Frontal cortex (tissue), 4 donors: ENCODE data around the gene CRK. TPM values are rescaled to one million over a fixed set of nuclear protein-coding genes. Genes with fewer than 3 reads are reported as not detected.

Experiments used
- DNase-seq, 2 donors: peaks; one replicate each; pipeline ENCODE4 v3.0.0; 2012; ENCODE audit warnings: low spot score in 2 of 2
- FAIRE-seq: peaks from 2 replicates; lab custom pipeline; 2012; peaks lifted over from hg19 to GRCh38; lab: Jason Lieb, UNC
- total RNA-seq: library from RNA; depleted of rRNA; stranded (reverse); fragments of >200 nt; gene quantifications from one replicate; pipeline ENCODE4 v1.2.3, GENCODE V29; 2014
- donor health status: control.
- donor health status: control.
- donor health status: control.

CRK gene
- total RNA-seq, 1 donor from 2014 or later, result 164 TPM

- FAIRE-seq, result no peak
- DNase-seq, result peak; percentile 93 to 96
Observed at GRCh38 chr17:1487939-1488825, 32.1 kb upstream of the CRK start.

DNA sequence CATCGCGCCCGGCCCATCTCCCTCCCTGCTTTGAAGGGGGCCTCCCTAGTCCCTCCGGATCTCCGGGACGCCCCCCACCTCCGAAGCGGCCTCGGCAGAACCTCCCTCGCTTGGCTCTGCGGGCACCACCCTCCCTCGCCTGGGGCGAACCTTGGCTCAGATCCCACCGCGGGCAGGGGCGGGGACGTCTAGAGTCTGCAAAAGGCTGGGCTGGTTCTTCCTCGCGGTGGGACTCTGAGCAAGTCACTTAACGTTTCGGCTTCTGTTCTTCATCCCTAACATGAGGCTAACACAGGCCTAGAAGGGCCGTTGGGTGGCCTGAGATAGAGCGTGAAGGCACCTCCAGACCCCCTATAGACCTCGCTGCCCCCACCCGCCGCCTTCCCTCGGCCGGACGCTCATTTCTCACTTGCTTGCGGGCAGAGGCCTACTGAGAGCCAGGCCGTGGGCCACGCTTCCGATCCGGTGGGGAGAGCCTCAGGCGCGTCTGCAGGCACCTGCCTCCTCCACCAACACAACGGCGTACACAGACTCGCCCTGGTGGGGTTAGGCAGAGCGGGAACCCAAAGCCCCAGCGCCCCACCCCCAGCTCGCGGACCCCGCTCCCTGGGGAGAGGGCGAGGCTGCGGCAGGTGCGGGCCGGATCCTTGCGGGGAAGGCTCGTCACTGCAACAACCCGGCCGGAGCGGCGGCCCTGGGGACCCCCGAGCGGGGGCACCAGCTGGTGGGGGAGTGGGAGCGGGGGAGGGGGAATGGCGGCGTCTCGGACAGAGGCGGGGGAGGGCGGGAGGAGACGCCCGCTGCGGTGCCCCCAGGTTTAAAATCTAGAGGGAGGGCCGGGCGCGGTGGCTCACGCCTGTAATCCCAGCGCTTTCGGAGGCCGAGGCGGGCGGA is 31.0 kb upstream of the CRK start:
- FAIRE-seq, result no peak

GRCh38 chr17:1485423-1486376 is 29.7 kb upstream of the CRK start:
- no peak for FAIRE-seq
- peak in 1 of 2 donors; percentile 71 for DNase-seq

More for the DNA sequence above, 31.0 kb upstream of the CRK start:
- peak in 1 of 2 donors; percentile 50 for DNase-seq

DNA sequence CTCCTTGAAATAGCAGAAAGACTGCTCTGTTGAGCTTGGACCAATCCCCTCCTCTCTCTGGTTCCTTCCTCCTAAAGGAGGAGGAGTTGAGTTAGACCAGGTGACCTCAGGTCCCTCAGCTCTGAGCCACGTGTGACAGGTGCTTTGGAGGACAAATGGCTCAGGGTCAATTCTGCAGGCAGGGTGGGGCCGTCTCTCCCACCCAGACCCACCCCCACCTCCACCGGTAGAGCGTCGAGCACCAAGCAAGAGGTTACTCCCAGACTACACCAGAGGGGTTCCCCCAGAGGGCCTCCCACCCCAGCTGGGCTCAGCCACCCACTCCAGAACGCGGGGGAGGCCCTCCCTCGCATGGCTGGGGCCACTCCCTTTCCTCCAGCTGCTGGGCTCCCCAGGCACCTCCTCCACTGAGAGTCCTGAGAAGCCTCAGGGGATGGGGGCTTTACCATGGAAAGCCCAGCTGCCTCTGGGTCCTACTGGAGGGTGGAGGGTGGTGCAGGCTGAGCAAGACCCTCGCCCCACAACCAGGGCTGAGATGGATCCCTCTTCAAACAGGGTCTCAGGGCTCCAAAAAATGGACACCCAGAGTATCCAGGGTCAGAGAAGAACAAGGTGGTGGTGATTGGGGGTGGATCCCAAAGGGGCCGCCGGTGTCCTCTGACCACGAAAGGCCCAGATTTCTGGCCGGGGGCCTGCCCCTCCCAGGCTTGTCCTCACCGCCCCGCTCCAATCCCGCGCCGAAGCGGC is 28.8 kb upstream of the CRK start:
- DNase-seq (no peak), FAIRE-seq (no peak)

DNA sequence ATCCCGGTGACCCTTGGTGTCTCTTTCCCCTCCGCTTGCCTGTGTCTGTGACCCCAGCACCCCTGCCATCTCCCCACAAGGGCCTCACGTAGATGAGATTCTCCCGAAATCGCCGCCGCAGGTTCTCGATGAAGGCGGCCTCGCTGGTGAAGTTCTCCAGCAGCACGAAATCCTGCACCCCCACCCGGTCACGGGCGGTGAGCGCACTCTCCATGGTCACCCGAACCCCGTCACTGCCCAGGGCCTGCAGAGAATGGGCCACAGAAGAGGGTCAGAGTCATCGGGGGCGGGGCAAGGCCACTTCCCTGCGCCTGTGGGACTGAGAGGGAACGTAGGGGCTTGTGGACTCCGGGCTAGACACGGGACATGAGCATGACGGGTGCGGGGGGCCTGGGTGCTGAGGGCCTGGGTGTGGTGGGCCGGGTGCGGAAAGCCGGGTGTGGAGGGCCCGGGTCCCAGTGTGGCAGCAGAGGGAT is 28.1 kb upstream of the CRK start:
- no peak for FAIRE-seq
- no peak for DNase-seq

- DNase-seq (no peak), FAIRE-seq (no peak)
Observed at GRCh38 chr17:1482680-1483079, 26.6 kb upstream of the CRK start.

DNA sequence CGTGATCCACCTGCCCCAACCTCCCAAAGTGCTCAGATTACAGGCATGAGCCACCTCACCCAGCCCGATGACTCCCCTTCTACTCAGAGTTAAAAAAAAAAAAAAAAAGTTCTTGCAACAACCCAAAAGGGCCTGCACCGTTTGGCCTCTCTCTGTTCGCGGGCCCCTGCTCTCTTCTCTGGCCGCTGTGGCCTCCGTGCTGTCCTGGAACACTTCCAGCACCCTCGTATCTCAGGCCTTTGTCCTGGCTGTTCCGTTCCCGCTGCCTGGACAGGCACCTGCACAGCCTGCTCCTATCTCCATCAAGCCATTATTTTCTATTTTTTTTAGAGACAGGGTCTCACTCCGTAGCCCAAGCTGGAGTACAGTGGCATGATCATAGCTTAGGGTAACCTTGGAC is 25.7 kb upstream of the CRK start:
- no peak for DNase-seq
- no peak for FAIRE-seq

GRCh38 chr17:1480747-1481465 is 24.9 kb upstream of the CRK start:
- DNase-seq (no peak), FAIRE-seq (no peak)

DNA sequence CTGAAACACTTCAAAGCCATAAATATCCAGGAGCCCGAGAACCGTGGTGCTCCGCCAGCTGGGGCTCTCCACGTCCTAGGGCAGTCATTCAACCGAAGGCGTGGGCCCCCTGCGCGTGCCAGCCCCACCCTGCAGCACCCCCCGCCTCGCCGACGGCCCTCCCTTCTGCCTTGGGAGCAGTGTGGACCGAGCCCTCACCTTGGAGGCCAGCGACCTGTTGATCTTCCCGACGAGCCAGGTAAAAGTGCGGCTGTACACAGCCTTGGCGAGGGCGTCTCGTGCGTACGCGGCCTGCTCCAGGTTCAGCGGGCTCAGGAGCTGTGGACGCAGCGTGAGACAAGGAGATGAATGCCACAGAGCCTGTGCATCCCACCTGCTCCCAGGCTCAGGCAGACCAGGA is 22.4 kb upstream of the CRK start:
- DNase-seq (no peak), FAIRE-seq (no peak)

DNA sequence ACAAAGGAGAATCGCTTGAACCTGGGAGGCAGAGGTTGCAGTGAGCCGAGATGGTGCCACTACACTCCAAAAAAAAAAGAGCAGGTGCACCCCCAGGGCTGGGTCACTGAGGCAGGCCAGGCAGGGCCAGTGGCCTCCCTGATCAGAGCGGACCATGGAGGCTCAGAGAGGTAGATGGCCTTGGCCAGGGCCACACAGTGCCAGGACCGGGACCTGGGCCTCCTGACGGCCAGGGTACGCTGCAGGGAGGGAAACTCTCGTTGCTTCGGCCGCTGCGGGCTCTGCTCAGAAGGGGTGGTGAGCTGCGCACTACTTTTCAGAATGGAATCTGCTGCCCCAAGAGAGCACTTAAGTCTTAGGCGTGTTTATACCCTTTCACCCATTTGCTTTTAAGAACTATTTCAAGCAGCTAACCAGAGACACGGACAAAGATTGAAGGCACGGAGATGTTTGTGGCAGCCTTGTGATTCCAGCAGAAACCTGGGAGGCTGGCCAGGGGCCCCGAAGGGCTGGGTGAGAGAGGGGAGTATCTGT is 19.4 kb upstream of the CRK start:
- no peak for DNase-seq
- FAIRE-seq, result no peak

GRCh38 chr17:1474402-1475189 is 18.6 kb upstream of the CRK start:
- no peak for FAIRE-seq
- DNase-seq, result no peak

- FAIRE-seq, result no peak
Observed at GRCh38 chr17:1473841-1474240, 17.8 kb upstream of the CRK start.

DNA sequence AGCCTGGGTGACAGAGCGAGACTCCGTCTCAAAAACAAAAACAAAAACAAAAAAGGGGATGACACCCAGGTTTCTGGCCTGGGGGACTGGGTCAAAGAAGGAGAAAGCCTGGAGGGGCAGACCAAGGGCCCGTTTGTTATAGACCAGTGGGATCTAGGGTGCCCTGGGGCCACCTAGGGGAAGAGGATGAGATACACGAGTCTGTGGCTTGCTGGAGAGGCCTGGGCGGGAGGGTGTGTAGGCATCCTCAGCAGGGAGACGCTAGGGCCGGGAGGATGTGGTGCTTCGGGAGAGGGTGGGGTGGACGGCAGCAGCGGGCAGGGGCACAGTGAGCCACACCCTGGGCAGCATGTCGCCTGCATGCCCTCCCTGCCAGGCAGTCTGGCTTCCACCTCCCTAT is 17.1 kb upstream of the CRK start:
- no peak for DNase-seq
- no peak for FAIRE-seq

More at GRCh38 chr17:1473841-1474240, 17.8 kb upstream of the CRK start:
- DNase-seq, result peak in 1 of 2 donors; percentile 66

DNA sequence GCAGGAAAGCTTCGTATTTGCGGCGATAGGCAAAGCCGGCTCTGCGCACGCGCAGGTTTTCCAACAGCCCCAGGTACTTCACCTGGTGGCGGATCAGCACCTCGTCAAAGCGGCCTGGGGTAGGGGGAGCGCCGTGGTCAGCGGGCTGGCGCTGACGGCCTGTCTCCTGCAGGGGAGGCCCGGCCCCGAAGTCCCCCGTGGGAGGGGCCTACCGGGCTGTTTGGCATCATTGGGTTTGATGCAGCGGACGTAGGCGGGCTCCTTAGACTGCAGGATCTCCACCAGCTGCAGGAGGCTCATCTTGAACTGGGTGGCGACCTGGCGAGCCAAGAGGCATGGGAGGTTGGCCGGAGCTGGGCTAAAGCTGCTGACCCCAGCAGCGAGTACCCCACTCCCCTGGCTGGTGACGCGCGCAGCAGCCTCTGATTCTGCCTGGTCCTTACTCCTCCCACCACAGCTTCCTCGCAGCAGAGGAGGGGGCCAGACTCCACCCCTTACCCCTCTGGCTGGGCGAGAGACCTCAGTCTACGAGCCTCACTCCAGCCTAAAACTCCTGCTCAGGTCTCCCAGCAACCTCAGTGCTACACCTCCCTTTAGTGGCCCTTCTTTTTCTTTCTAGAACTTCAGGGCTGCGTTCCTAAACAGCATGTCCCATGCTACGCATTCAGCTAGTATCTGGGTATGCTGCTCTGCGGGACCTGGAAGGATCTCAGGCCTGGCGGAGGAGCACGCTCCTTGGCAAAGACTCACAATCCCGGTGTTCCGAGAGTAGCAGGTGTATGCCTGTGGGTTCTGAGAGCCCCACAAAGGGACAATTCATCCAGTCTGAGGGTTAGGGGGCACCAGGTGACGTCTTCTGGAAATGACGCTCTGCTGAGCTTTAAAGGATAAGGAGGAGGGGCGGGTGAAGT is 16.1 kb upstream of the CRK start:
- FAIRE-seq, result no peak
- no peak for DNase-seq

- DNase-seq, result no peak
Observed at GRCh38 chr17:1471490-1471889, 15.5 kb upstream of the CRK start.

GRCh38 chr17:1470755-1471462 is 14.9 kb upstream of the CRK start:
- FAIRE-seq (no peak), DNase-seq (no peak)

More at GRCh38 chr17:1471490-1471889, 15.5 kb upstream of the CRK start:
- FAIRE-seq, result no peak
